Stromal cell of bone marrow (primary cell): ENCODE measurements around the gene CCDC136.

Source experiments
- DNase-seq: peaks from one replicate; pipeline ENCODE4 v3.0.0-alpha.2; 2012; ENCODE audit warnings: low read depth

CCDC136 gene

DNA sequence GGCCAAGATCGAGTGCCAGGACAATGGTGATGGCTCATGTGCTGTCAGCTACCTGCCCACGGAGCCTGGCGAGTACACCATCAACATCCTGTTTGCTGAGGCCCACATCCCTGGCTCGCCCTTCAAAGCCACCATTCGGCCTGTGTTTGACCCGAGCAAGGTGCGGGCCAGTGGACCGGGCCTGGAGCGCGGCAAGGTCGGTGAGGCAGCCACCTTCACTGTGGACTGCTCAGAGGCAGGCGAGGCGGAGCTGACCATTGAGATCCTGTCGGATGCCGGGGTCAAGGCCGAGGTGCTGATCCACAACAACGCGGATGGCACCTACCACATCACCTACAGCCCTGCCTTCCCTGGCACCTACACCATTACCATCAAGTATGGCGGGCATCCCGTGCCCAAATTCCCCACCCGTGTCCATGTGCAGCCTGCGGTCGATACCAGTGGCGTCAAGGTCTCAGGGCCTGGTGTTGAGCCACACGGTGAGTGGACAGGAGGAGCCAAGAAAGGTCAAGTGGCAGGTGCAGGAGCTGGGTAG, 53.1 kb downstream of the CCDC136 start:
- DNase-seq, result no peak

DNA sequence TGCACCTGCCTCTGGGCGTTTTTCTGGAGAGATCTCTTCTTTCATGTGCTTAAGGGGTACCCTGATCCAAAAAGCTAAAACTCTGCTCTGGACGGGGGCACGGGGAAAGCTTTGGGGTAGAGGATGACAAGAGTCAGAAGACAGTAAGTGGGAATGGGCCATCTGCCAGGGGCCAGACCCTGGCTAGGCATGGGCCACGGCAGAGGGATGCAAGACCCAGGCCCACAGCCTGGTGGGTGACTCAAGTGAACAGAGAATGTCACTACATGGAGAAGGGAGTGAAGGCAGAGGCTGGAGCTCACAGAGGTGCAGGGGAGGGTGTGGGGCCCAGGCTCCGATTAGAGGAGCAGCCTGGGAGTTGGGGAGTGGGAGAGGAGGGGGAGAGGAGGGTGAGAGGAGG, 53.7 kb downstream of the CCDC136 start:
- no peak for DNase-seq

DNA sequence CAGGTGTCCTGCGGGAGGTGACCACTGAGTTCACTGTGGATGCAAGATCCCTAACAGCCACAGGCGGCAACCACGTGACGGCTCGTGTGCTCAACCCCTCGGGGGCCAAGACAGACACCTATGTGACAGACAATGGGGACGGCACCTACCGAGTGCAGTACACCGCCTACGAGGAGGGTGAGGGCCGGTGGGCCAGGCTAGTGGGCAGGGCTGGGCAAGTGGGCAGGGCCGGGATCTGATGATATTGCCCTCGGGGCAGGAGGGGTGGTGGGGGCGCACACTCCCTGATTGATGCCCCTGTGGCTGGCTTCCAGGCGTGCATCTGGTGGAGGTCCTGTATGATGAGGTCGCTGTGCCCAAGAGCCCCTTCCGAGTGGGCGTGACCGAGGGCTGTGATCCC, 54.2 kb downstream of the CCDC136 start:
- no peak for DNase-seq

DNA sequence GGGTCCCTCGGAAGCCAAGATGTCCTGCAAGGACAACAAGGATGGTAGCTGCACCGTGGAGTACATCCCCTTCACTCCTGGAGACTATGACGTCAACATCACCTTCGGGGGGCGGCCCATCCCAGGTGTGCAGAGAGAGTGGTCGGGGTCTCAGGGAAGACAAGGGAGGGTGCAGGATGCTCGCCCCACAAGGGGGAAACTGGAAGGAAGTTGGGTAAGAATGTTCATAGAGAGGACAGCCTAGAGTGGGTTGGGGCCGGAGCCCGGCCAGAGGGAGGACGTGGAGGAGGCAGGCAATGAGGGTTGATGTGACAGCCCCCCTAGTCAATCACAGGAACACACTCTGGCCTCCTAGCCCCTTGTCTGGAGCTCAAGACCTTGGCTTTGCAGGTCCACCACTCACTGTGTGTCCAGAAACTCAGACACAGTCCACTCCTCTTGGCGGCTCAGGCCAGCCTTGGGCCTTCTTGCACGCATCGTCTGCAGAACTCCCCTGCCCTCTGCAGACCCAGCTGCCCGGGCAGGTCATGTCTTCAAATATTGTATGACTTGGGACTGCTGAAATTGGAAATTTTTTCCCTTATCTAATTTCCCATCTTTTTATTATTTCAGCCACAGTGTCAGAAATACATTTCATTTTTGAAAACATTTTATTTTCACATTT, 55.1 kb downstream of the CCDC136 start:
- no peak for DNase-seq

DNA sequence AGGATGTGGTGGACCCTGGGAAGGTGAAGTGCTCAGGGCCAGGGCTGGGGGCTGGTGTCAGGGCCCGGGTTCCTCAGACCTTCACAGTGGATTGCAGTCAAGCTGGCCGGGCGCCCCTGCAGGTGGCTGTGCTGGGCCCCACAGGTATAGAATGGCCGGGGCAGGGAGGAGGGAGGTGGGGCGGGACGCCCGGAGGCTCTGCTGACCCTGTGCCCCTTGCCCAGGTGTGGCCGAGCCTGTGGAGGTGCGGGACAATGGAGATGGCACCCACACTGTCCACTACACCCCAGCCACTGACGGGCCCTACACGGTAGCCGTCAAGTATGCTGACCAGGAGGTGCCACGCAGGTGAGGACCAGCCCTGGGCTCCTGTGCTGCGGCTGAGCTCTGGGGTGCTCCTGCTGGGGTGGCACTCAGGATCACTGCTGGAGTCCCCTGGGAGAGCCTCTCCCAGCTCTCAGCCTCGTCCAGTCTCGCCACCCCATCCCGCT, 56.0 kb downstream of the CCDC136 start:
- no peak for DNase-seq

DNA sequence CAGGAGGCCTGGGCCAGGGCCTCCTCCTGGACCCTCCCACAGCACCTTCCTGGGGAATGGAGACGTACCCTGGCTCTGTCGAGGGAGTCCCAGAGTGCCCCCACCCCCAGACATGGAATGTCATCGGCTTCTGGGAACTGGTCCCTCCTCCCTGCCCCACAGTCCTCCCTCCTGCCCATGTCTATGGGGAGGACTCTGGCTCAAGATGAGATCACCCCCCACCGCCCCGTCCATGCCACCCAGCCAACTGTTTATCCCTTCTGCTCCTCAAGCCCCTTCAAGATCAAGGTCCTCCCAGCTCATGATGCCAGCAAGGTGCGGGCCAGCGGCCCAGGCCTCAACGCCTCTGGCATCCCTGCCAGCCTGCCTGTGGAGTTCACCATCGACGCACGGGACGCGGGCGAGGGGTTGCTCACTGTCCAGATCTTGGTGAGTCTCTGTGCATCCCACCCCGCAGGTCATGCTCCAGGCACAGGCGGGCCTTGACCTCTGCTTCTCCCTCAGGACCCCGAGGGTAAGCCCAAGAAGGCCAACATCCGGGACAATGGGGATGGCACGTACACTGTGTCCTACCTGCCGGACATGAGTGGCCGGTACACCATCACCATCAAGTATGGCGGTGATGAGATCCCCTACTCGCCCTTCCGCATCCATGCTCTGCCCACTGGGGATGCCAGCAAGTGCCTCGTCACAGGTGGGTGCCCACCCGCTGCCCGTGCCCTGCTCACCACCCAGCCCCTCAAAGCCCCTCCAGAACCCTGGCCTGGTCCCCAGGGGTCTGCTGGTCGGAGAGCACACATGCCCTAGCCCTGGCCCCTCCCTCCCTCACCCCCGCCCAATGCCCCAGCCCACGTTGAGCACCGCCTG, 56.8 kb downstream of the CCDC136 start:
- DNase-seq, result no peak

DNA sequence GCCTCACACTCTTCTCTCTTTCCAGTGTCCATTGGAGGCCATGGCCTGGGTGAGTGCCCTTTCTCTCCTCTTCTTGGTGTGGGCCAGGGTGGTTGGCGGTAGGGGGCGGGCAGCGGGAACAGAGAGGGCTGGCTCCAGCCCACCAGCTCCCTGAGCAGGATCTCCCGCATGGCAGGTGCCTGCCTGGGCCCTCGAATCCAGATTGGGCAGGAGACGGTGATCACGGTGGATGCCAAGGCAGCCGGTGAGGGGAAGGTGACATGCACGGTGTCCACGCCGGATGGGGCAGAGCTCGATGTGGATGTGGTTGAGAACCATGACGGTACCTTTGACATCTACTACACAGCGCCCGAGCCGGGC, 57.4 kb downstream of the CCDC136 start:
- no peak for DNase-seq

DNA sequence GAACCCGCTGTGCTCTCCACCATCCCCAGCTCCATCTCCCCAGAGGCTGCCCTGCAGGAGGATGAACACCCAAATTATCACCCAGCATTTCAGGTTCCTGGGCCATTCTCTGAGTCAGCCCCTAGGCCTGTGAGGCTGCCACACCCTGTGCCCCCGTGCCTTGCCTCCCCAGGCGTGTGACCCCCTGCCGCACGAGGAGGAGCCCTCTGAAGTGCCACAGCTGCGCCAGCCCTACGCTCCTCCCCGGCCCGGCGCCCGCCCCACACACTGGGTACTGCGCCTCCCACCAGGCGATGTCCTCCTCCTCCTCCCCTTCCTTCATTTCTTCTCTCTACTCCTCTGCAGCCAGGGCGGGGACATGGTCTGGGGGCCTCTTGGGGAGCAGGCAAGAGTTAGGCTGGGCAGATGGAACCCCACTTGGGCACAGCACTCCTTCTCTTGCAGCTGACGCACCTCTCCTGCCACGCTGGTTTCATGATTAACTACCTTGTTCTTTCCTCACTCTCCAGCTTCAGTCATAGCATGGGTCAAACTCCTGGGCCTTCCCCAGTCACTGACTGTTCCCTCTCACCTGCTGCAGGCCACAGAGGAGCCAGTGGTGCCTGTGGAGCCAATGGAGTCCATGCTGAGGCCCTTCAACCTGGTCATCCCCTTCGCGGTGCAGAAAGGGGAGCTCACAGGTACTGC, 58.2 kb downstream of the CCDC136 start:
- no peak for DNase-seq

DNA sequence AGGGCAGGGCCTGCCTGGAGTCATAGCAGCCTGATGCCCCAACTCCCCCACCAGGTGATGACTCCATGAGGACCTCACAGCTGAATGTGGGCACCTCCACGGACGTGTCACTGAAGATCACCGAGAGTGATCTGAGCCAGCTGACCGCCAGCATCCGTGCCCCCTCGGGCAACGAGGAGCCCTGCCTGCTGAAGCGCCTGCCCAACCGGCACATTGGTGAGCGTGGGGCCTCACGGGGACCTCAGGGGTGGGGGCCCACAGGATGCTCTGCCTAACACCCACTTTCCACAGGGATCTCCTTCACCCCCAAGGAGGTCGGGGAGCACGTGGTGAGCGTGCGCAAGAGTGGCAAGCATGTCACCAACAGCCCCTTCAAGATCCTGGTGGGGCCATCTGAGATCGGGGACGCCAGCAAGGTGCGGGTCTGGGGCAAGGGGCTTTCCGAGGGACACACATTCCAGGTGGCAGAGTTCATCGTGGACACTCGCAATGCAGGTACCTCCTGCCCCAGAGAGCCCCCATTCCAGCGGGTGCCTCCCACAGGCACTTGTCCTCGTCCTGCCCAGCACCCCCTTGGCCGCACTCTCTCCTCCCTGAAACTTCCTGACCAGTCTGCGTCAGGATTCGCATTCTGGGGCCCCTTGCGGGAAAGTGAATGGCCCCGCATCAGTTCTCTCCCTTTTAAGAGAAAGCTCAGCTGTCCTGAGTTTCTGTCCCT, 60.9 kb downstream of the CCDC136 start:
- no peak for DNase-seq

DNA sequence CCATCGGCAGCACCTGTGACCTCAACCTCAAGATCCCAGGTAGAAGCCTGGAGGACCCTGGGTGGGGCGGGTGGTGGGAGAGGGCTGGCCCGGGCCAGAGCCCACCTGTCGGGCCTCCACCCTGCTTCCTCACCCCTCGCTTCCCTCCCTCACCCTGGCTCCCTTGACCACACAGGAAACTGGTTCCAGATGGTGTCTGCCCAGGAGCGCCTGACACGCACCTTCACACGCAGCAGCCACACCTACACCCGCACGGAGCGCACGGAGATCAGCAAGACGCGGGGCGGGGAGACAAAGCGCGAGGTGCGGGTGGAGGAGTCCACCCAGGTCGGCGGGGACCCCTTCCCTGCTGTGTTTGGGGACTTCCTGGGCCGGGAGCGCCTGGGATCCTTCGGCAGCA, 62.0 kb downstream of the CCDC136 start:
- no peak for DNase-seq

DNA sequence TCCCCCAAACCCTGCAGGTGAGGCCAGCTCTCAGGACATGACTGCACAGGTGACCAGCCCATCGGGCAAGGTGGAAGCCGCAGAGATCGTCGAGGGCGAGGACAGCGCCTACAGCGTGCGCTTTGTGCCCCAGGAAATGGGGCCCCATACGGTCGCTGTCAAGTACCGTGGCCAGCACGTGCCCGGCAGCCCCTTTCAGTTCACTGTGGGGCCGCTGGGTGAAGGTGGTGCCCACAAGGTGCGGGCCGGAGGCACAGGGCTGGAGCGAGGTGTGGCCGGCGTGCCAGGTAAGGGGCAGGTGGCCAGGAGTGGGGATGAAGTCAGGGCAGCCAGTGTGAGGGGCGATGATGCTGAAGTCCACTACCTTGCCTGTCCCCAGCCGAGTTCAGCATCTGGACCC, 62.6 kb downstream of the CCDC136 start:
- no peak for DNase-seq

DNA sequence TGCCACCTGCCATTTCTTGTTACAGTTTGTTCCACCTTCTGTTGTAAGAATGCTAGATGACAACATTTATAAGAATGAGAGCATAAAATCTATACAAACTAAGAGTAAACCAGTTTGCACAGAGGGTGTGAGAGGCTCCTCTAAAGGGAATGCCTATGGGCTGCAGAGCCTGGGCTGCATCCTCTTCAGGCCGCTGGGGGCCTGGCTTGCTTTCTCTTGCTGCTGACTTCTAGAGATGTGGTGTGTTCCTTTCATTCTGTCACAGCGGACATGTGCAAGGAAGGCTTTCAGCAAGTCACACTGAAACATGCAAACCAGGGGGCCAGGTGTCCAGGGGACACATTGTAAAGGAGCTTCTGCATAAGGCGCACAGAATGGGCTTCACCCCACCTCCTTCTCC, 63.8 kb downstream of the CCDC136 start:
- no peak for DNase-seq

DNA sequence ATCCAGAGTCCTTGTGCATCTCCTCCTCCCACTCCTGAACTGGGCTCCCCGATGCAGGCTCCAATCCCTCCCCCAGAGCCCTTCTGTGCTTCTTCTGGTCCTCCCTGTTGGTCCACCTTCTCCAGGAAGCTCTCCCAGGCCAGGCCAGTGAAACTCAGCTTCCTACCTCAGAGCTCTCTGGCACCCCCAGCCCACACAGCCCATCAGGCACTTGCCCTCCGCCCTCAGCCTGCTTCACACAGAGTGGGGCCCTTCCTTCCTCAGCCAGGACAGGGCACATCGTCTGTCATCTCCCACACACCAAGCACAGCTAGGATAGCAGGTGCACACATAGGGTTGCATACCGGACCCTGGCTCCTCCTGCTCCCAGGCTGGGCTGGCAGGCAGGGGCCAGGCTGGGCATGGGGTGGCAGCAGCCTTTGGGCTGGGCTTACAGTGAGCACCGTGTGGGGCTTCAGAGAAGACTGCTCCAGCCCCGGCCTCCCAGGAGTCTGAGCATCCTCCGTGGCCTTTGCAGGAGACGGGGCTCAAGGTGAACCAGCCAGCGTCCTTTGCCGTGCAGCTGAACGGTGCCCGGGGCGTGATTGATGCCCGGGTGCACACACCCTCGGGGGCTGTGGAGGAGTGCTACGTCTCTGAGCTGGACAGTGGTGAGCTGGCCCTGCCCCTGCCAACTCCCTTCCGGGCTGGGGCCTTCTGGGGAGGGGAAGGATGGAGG, 64.4 kb downstream of the CCDC136 start:
- DNase-seq, result no peak

DNA sequence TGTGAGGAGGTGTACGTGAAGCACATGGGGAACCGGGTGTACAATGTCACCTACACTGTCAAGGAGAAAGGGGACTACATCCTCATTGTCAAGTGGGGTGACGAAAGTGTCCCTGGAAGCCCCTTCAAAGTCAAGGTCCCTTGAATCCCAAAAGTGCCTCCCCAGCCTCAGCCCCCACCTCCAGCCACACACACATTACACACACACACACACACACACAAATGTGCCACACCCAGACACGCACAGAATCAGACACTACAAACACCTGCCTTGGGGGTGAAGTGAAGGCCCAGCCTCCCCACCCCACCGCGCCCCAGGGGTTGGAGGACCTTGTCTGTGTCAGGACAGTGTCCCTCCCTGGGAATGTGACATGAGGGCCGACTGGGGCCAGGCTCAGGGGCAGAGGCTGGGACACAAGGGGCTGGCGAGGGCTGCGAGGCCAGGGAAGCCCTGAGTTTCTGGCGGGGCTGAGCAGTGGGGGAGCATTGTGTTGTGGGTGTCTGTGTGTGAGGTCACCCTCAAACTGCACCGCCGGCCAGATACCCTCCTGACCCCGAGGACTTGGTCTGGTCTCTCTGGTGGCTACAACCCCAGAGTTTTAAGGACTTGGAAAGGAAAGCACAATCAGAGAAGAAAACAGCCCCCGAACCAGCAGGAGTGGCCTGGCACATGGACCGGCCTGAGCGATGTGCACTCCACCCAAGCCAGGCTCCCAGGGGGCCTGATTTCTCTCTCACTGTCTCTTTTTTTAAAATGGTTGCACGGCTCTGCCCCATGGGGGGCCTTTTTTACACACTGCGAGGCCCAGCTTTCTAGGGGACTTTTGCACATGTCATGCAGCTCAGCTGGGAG, 66.8 kb downstream of the CCDC136 start:
- no peak for DNase-seq

DNA sequence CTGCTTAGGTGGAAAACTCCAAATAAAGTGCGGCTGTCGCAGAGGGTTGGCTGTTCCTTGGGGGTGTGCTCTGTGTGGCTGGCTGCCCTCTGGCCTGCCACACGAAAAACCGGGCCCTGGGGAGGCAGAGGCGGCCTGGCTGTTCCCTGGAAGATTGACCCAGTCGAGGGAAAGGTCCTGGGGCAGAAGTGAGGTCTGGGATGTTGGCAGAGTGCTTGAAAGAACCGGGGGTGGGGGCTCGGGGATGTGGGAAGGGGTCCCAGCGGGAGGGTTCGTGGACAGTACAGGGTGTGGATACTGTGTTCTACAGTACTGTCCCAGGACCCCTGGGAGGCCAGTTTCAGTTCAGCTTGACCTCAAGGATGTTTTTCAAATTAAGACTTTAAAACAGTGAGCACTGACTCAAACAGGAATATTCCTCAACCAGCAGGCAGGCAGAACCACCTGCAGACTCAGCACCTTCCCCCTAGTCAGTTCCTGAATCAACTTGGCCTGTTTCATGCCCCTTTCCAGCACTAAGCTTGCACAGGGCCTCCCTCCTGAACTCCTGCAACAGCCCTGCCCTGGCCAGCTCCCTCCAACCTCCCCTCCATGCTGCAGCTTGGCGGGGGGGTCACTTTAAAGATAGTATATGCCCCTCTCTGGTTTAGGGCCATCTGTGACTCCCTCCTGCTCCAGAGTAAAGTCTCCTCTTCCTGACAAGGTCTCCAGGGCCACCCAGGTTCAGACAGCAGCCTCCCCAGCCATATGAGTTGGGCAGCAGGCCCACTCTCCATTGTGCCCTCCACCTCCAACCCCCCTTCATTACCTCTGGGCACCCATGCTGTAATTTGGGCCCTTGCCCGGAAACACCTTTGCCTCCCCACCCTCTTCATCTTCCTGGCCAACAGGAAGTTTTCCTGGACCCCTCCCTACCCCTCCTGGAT, 67.7 kb downstream of the CCDC136 start:
- DNase-seq, result no peak

DNA sequence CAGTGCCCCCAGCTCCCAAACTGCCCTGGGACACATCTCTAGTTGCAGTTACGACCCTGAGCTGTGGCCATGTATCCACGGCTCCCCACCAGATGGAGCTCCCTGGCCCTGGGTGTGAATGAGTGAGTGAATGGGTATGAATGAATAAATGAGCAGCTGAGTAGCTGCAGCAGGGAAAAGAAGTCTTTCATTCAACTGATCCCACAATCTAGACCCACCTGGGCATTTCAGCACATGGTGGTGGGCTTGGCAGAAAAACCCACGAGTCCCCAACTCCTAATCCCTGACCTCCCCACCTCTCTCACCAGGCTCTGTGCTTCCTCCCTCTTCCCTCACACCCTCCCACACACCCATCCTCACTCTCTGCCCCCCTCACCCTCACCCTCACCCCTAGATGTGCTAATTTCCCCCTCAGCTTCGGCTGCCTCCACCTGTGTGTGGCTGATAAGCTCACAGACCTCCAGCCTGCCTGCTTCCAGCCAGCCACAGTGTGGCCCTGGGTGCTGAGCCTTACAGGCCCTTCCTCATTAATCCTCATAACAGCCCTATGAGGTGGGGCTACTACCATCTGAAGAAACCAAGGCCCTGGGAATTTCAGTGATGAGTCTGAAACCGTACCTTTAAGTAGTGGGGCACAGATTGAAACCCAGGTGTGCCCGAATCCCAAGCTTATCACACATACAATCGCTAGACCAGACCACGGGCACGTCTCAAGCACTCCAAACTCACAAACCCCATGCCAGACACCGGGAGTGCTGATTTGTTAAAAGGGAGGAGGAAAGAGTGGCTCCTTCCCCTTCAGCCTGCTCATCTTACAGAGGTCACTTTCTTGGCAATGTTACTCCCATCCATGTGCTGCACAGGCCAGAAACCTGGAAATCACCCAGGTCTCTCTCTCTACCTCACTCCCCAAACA, 68.6 kb downstream of the CCDC136 start:
- no peak for DNase-seq

DNA sequence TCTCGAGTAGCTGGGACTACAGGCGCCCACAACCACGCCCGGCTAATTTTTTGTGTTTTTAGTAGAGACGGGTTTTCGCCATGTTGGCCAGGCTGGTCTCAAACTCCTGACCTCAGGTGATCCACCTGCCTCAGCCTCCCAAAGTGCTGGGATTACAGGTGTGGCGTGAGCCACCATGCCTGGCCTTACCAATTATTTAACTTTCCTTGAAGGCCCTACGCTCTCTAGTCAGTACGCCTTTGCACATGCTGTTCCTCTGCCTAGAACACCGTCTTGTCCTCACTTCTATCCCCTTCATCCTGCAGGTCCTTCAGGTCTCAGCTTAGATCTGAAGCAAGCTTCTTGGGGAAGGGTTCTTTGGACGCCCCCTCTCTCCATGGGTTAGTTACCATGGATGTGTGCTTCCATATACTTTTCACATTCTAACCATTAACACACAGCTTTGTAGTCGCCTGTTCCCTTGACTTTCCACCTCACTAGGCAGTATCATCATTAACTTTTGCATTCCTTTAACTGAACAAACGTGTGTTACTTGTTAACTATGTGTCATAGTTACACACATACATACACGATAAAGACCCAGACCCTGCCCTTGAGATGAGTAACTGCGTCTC, 70.3 kb downstream of the CCDC136 start:
- DNase-seq, result no peak
